ENCODE results near the gene SNED1.
A peak's percentile ranks its signal among the peaks of the same experiment; 100 is the strongest.

The SNED1 gene

GRCh38 chr2:241123816-241124536 lies 125.6 kb downstream of the SNED1 start:
- no peak for DNase-seq (ENCODE audit: low spot score)
- no peak for TF ChIP-seq CTCF (IDR thresholded peaks at IDR 0.05; ENCODE audit: extremely low read depth, insufficient read depth, missing control alignments)
- in situ Hi-C loops (cut with MboI; ENCODE audit: low pct_unique_long_range_greater_than_20kb, low sequenced_read_pairs, unreplicated experiment), result no loop called here

DNA sequence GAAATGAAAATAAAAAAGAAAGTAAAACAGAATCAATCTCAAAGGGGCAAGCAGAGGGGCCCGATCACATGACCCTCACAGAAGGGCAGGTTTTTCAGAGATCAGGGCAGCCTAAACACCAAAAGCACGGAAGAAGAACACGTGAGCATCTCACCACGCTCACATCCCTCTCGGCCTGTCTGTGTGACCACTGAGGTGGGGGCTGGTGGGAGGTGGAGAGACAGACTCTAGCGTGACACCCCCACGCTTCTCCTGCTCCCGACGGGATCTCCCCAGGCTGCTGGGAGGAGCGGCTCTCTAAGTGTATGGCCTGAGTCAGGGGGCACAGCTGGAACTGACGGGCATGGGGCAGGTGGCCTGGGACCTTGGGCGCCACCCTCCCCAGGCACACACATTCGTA lies 127.2 kb downstream of the SNED1 start:
- in situ Hi-C loops (cut with MboI; ENCODE audit: low pct_unique_long_range_greater_than_20kb, low sequenced_read_pairs, unreplicated experiment), result no loop called here
- no peak for DNase-seq (ENCODE audit: low spot score)
- TF ChIP-seq CTCF (IDR thresholded peaks at IDR 0.05; ENCODE audit: extremely low read depth, insufficient read depth, missing control alignments), result no peak

DNA sequence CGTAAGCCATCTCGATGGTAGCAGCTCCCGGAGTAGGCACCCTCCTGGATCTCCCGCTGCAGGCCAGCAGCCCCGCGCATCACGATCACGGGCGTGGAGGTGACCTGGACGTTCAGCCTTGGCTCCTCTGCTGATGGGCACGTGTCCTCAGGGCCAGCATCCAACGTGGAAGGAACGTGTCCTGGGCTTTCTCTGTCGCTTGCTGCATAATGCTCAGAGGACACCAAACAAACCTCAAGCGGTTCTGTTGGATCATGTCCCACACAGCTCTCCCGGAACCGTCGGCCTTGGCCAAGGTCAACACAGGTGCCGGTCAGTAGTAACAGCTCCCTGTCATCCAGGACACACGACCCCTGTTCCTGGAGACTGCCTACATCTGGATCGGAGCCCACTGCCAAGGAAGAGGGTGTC lies 127.8 kb downstream of the SNED1 start:
- no peak for DNase-seq (ENCODE audit: low spot score)
- in situ Hi-C loops (cut with MboI; ENCODE audit: low pct_unique_long_range_greater_than_20kb, low sequenced_read_pairs, unreplicated experiment), result no loop called here
- no peak for TF ChIP-seq CTCF (IDR thresholded peaks at IDR 0.05; ENCODE audit: extremely low read depth, insufficient read depth, missing control alignments)

GRCh38 chr2:241126771-241127202 lies 128.4 kb downstream of the SNED1 start:
- no peak for TF ChIP-seq CTCF (IDR thresholded peaks at IDR 0.05; ENCODE audit: extremely low read depth, insufficient read depth, missing control alignments)
- no peak for DNase-seq (ENCODE audit: low spot score)
- in situ Hi-C loops (cut with MboI; ENCODE audit: low pct_unique_long_range_greater_than_20kb, low sequenced_read_pairs, unreplicated experiment), result no loop called here

GRCh38 chr2:241128266-241128665 lies 129.8 kb downstream of the SNED1 start:
- DNase-seq (ENCODE audit: low spot score), result no peak
- in situ Hi-C loops (cut with MboI; ENCODE audit: low pct_unique_long_range_greater_than_20kb, low sequenced_read_pairs, unreplicated experiment), result no loop called here
- no peak for TF ChIP-seq CTCF (IDR thresholded peaks at IDR 0.05; ENCODE audit: extremely low read depth, insufficient read depth, missing control alignments)

GRCh38 chr2:241129086-241129871 lies 130.9 kb downstream of the SNED1 start:
- peak; percentile 61 for DNase-seq (ENCODE audit: low spot score)
- no peak for TF ChIP-seq CTCF (IDR thresholded peaks at IDR 0.05; ENCODE audit: extremely low read depth, insufficient read depth, missing control alignments)
- in situ Hi-C loops (cut with MboI; ENCODE audit: low pct_unique_long_range_greater_than_20kb, low sequenced_read_pairs, unreplicated experiment), result no loop called here
